Amniotic epithelial cell (primary cell): ENCODE results near the gene CACFD1.
A peak's percentile ranks its signal among the peaks of the same experiment; 100 is the strongest.

ENCODE experiments used
- DNase-seq: peaks from one replicate; pipeline ENCODE4 v3.0.0-alpha.2; 2010; ENCODE audit warnings: low read depth

The CACFD1 gene

GRCh38 chr9:133464638-133465037 lies 4.9 kb downstream of the CACFD1 start:
- DNase-seq, result no peak

- no peak for DNase-seq
Observed at GRCh38 chr9:133465984-133466383, 6.2 kb downstream of the CACFD1 start.

- no peak for DNase-seq
Observed at GRCh38 chr9:133467101-133467500, 7.3 kb downstream of the CACFD1 start.

GRCh38 chr9:133468374-133468773 lies 8.6 kb downstream of the CACFD1 start:
- DNase-seq, result no peak

GRCh38 chr9:133468777-133469421 lies 9.1 kb downstream of the CACFD1 start:
- no peak for DNase-seq

- DNase-seq, result no peak
Observed at GRCh38 chr9:133470427-133470924, 10.7 kb downstream of the CACFD1 start.

GRCh38 chr9:133470988-133471387 lies 11.2 kb downstream of the CACFD1 start:
- DNase-seq, result no peak

- DNase-seq, result no peak
Observed at GRCh38 chr9:133471551-133472276, 11.9 kb downstream of the CACFD1 start.

GRCh38 chr9:133472277-133472645 lies 12.5 kb downstream of the CACFD1 start:
- DNase-seq, result no peak

GRCh38 chr9:133472753-133473378 lies 13.1 kb downstream of the CACFD1 start:
- DNase-seq, result no peak

- DNase-seq, result no peak
Observed at GRCh38 chr9:133473743-133474142, 14.0 kb downstream of the CACFD1 start.

GRCh38 chr9:133474215-133474614 lies 14.4 kb downstream of the CACFD1 start:
- no peak for DNase-seq

GRCh38 chr9:133474853-133475252 lies 15.1 kb downstream of the CACFD1 start:
- DNase-seq, result no peak

- DNase-seq, result no peak
Observed at GRCh38 chr9:133475292-133476012, 15.7 kb downstream of the CACFD1 start.

- DNase-seq, result peak; percentile 91
Observed at GRCh38 chr9:133476036-133476931, 16.5 kb downstream of the CACFD1 start.

- DNase-seq, result no peak
Observed at GRCh38 chr9:133476941-133477340, 17.2 kb downstream of the CACFD1 start.

GRCh38 chr9:133477461-133477860 lies 17.7 kb downstream of the CACFD1 start:
- DNase-seq, result no peak

GRCh38 chr9:133477992-133478850 lies 18.4 kb downstream of the CACFD1 start:
- DNase-seq, result peak; percentile 48

- peak; percentile 59 for DNase-seq
Observed at GRCh38 chr9:133478851-133479711, 19.3 kb downstream of the CACFD1 start, which contains the start of gene SLC2A6. Gene SLC2A6 (minus strand): TSS chr9:133479099. CDS start chr9:133479059, 40 bp downstream.
